HT1080 (cell line): Measurements from ENCODE around the gene TRH. TPM values are rescaled to one million over a fixed set of nuclear protein-coding genes. Genes with fewer than 3 reads are reported as not detected.
"Not testable (repeated sequence)": the region's sequence is repeated elsewhere in the genome, so short reads cannot be mapped to it uniquely, and the experiment has no call there.

Experiments used
- DNase-seq: peaks from one replicate; pipeline ENCODE4 v3.0.0-alpha.2; 2015; ENCODE audit warnings: low read depth
- total RNA-seq: library from RNA; depleted of rRNA; stranded (reverse); fragments of >200 nt; shearing (Covaris generic); gene quantifications from 2 replicates; pipeline ENCODE4 v1.2.3, GENCODE V29; 2014; rRNA removed

Gene TRH
- total RNA-seq, 1 experiment from 2014 or later, result not detected

GRCh38 chr3:130002666-130003598, 28.4 kb downstream of the TRH start:
- peak; percentile 33 for DNase-seq

GRCh38 chr3:130010556-130010955, 36.0 kb downstream of the TRH start:
- no peak for DNase-seq

GRCh38 chr3:130012108-130012507, 37.6 kb downstream of the TRH start:
- DNase-seq, result not testable (repeated sequence)

- DNase-seq, result not testable (repeated sequence)
These were observed 38.7 kb downstream of the TRH start for GRCh38 chr3:130013246-130013645.

GRCh38 chr3:130014526-130014925, 40.0 kb downstream of the TRH start:
- no peak for DNase-seq

GRCh38 chr3:130017661-130018060, 43.1 kb downstream of the TRH start:
- DNase-seq, result not testable (repeated sequence)

GRCh38 chr3:130026146-130026829, 51.8 kb downstream of the TRH start:
- DNase-seq, result not testable (repeated sequence)

GRCh38 chr3:130027437-130027836, 52.9 kb downstream of the TRH start:
- not testable (repeated sequence) for DNase-seq

Other genes with a start within 250 kb of the TRH start
- 16.2 and 20.8 TPM in 2 replicates for gene TMCC1, start 81.0 kb upstream of the TRH start, total RNA-seq
- not detected in 2 replicates for gene ALG1L2, start 107.1 kb downstream of the TRH start, total RNA-seq